HUDEP-2 (cell line): ENCODE measurements around the gene CYP27A1.
"Not testable (repeated sequence)": the region's sequence is repeated elsewhere in the genome, so short reads cannot be mapped to it uniquely, and the experiment has no call there.

Experiments used
- DNase-seq, 76 experiments: peaks; one replicate each; lab custom pipeline; 2025; ENCODE audit not compliant: unreplicated experiment in 76 of 76; lab: John Stamatoyannopoulos, UW

Gene CYP27A1

DNA sequence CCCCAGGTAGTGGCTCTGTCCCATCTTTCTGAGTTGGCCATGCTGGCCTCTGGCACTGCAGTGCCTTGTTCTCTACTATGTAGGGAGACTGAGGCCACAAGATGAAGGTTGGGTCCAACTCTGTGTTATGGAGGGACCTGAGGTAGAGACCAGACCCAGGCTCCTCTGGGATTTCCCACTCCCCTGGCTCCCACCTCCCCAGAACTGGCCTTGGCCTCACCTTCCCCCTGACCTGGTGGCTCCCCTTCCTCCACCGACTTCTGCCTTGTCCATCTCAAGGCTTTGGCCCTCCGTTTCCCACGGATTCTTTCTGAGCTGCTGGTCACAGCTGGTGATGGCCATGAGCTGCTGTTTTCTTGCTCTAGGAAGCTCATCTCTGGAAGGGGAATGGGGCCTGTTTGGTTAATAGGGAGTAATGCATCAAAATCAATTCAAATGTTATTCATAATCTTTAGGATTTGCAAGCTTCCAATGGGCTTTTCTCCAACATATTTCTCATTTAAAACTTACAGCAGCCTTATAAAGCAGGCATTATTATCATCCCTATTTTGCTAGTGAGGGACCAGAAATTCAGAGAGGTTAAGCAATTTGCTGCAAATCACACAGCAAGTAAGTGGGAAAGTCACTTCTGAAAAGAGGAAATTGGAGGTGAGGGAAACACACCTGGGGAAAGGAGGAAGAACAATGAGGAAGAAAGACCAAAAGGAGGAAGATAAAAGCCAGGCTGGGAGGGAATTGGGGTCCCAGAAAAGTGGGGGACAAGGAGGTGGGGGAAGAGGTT lies 48.8 kb downstream of the CYP27A1 start:
- DNase-seq: no peak

DNA sequence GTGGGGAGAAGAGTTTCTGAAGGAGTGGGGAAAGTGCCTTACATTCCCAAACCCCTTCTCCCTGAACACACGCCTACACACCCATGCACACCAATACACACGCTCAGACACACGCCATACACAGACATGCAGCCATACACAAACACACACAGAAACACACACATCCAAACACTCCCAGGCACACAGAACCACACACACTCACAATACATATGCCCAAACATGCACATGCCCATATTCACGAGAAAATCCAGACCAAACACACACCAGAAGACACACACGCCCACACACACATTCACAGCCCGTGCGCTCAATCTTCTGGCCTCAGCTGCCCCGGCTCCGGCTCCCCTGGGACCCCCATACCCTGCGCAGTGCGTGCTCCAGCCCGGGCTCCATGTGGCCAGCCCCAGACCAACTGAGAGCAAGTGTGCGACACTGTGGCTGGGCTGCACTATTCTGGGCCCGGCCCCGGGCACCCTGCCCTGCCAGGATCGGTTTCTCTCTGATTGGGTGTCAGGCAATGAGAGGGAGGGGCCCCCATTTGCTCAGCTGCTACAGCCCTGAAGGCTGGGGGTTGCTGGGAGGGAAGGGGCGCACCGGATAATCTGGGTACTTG lies 49.5 kb downstream of the CYP27A1 start, which contains the start of gene PRKAG3:
Gene PRKAG3, minus strand, starts transcription at position 426 of the 613 bp plus-strand sequence.
- no peak for DNase-seq

DNA sequence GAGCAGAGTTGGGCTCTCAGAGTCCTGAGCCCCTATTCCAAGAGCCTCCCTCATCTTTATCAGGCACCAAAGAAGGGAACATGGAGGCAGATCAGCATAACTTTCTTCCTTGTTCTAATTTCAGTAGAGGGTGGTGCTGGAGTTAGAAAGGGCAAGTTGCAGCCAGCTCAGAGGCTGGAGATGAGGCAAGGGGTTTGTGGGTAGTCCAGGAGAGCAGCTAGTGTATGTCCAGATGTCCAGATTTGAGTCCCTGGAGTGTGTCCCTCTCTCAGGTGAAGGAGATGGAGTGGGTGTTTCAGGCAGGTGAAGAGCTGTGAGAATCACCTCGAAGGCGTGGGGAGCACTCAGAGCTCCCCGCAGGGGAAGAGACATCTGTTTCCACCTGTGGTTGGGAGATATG lies 50.1 kb downstream of the CYP27A1 start:
- no peak for DNase-seq

DNA sequence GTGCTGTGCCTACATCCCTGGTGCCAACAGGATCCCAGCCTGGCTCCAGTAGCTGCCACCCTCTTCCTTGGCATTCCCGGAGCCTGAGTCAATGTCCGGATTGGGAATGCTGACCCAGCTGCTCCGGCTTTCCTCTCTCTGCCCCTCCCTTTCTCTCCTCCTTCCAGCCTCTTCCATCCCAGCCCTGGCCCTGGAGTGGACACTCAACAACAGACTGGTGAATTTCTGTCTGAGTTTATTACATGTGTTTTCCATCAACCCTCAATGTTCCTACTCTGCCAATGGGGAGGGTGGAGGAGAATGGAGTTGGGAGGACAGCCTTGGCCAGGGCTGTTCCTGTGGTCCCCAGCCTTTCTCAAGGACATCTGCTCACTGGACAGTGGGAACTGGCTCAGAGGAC lies 50.6 kb downstream of the CYP27A1 start:
- DNase-seq: no peak

DNA sequence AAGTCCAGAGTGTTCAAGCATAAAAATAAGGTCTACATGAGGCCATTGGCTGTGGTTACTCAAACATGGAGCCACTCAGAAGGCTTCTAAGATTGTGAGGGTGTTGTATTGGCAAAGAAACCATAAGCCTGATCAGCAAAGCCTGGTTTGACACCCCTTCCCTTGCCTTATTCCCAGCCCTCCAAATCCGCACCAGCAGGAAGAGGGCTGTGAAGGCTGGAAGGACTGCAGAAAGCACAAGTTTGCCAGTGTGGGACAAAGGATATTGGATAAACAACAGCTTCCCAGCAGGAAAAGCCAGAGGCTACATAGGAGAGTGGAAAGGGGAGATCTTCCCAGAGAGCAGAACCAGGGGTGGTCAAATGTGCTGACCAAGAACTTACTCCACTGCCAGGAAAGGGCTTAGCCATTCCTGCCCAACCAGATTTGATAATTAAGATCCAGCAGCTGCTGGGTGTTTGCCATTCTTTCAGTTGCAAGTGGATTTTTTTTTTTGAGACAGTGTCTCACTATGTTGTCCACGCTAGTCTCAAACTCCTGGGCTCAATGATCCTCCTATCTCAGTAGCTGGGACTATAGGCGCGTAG lies 51.2 kb downstream of the CYP27A1 start:
- DNase-seq: no peak

DNA sequence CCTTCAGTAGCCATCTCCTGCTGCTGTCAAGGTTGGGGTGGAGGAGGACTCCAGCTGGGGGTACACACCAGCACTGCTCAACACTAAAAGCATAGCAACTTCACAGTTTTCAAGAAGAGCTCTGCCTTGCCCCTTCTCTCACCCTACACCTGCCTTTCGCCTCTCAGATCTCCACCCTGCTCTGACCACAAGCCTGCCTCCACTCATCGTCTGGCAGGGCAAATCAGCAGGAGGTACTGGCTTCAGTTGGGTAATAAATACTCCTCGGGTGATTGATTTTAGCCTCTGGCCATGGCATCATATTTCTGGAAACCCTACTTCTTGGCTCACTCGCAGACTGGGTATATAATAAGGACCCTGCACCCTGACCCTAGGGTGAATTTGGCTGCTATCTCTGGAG lies 52.7 kb downstream of the CYP27A1 start:
- DNase-seq: no peak

DNA sequence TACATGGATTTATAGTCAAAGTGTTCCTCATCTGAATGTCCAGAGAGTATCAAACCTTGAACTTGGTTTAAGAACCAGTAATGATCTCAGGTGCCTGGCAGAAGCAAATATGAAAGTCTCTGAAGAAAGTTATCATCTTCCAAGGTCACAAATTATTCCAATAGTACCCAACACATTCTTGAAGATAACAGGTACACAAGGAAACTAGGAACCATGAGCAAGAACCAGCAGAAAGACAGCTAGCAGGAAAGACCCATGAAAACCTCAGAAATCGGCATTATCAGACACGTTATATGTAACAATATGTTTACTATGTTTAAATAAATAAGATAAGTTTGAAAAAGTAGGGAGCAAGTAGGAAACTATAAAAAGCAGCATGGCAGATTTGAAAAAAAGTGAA lies 55.5 kb downstream of the CYP27A1 start:
- DNase-seq: no peak

DNA sequence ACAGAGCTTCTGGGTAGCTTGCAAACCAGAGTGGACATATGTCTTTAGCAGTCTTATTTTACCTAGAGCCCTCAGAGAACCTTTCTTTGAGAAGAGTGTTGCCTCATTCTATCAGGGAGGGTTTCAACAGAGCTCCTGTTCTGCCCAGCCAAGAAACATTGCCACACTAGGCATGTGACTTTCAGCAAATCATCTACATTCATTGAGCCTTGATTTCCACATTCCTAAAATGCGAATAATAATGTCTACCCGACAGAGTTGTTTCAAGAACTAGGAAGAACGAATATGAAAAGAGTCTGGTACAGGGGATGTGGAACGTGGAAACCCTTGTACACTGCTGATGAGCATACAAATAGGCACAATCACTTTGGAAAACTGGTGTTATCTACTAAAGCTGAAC lies 57.5 kb downstream of the CYP27A1 start:
- DNase-seq: no peak

DNA sequence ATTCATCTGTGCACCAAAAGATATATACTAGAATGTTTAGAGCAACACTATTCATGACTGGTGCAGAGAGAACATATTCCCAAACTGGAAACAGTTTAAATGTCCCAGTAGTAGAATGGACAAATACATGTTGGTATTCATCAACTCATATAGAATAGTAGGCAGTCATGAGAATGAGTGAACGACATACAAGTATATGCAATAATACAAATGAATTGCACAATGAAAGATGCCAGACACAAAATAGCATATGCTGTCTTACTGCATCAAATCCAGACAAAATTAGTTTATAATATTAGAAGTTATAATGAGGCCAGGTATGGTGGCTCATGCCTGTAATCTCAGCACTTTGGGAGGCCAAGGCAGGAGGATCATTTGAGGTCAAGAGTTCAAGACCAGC lies 57.9 kb downstream of the CYP27A1 start:
- no peak for DNase-seq

DNA sequence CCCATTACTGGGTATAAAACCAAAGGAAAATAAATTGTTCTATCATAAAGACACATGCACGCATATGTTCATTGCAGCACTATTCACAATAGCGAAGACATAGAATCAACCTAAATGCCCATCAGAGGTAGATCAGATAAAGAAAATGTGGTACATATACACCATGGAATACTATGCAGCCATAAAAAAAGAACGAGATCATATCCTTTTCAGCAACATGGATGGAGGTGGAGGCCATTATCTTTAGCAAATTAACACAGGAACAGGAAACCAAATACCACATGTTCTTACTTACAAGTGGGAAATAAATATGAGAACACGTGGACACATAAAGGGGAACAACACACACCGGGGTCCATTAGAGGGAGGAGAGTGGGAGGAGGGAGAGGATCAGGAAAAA lies 62.4 kb downstream of the CYP27A1 start:
- not testable (repeated sequence) for DNase-seq

DNA sequence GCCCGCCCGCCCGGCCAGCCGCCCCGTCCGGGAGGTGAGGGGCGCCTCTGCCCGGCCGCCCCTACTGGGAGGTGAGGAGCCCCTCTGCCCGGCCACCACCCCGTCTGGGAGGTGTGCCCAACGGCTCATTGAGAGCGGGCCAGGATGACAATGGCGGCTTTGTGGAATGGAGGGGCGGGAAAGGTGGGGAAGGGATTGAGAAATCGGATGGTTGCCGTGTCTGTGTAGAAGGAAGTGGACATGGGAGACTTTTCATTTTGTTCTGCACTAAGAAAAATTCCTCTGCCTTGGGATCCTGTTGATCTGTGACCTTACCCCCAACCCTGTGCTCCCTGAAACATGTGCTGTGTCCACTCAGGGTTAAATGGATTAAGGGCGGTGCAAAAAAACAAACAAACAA lies 65.0 kb downstream of the CYP27A1 start:
- not testable (repeated sequence) for DNase-seq

DNA sequence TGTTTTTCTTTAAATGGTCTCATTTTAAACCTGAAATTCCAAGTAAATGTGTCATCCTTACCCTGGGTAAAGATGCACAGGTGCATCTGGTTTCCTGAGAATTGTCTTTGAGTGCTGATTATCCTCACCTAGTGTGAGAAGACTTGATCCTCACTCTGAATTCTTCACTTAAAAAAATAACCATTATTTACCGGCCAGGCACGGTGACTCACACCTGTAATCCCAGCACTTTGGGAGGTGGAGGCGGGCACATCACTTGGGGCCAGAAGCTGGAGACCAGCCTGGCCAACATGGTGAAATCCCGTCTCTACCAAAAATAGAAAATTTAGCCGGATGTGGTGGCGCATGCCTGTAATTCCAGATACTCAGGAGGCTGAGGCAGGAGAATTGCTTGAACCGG lies 67.8 kb downstream of the CYP27A1 start:
- no peak for DNase-seq

DNA sequence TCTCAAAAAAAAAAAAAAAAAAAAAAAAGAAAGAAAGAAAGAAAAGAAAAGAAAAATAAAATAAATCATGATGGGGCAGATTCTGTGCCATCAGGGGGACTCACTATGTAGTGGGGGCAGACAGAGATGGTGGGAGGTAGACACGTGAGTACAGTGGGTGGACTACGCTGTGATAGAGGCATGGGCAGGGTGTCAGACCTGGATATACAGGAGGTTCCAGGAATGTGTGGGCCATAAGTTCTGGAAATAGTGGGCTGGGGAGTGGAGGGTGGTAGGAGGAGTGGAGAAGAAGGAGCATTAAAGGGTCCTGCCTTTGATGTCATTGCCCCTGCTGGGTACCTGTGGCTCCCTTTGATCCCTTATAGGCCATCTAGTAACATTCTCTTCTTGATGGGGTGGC lies 68.8 kb downstream of the CYP27A1 start:
- no peak for DNase-seq

DNA sequence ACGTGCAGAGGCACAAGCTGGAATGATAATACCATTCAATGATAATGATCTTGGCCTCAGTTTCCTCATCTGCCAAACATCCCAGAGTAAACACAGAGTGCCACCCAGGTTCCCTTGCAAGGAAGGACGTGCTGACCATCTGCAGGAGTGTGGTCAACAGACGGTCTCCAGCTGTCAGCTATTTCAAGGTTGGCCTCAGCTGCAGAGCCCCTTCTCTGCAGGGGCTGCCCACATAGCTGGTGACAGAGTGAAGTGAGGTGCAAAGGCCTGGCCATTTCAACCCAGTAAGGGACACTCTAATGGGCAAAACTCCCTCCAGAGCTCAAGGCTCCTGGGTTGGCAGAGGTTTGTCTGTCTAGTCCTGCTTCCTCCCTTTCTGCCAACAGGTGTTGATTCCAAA lies 69.3 kb downstream of the CYP27A1 start:
- no peak for DNase-seq

DNA sequence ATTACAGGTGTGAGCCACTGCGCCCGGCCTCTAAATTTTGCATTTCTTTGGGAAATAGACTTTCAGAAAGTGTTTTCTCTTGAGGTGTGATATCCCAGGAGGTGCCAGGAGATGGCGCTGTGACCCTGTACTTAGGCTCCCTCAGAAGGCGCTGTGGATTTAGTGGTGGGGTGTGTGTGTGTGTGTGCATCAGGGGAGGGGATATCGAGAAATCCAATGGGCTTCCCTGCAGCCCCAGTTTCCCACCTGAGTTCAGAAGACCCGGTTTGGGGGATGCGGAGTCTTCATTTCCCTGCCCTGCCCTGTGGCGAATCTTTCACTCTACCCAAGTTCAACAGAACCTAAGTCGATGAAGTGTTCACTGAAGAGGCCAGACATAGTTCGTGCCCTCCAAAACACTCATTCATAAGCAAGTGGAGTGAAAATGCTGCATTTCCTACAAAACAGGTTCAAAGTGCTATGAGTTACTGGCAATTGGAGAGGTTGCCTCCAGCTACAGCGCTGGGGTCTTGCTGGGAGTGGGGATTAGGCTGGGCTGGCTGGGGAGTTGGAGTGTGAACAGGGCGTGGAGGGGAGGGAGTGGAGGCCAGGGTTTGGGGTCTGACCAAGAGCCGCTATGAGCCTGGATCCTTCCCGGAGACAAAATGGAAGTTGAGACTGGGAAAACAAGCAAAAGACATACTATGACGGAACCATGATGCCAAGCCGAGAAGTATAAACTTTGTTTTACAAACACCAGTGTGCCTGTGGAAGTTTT lies 71.1 kb downstream of the CYP27A1 start:
- peak in 40 of 76 experiments; percentile 5 to 56 (median 26) for DNase-seq

DNA sequence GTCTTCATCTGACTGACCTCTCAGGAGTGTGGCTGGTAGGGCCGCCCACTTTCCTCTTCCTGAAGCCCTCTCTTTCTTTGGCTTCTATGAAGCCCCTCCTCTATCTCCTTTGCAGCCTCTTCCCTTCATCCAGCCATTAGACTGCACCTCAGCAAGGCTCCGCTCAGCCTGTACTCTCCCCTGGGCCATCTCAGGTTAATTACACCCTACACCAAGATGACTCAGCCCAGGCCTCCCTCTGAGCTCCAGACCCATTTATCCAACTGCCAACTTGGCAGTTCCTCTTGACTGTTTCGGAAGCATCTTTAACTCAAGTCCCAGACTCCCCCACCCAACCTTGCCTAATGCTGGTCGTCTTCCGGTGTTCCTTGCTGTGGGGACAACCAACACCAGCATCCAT lies 71.8 kb downstream of the CYP27A1 start:
- peak in 4 of 76 experiments; percentile 7 to 26 (median 8) for DNase-seq

DNA sequence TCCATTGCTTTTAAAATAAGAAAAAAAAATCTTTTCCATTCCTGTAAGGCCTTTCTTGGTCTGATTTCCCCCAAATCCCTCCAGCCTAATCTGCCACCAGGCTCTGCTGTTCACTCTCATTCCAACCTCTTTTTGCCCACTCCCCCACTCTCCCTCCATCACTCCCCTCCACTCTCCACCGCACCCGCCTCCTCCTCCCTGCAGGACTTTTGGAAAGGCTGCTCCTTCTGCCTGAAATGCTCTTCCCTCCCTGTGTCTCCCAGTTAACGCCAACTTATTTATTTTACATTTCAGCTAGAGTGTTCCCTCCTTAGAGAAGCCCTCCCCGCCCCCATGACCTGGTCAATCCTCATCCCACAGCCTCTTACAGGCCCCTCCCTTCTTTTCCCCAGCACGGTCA lies 72.9 kb downstream of the CYP27A1 start:
- DNase-seq: no peak

DNA sequence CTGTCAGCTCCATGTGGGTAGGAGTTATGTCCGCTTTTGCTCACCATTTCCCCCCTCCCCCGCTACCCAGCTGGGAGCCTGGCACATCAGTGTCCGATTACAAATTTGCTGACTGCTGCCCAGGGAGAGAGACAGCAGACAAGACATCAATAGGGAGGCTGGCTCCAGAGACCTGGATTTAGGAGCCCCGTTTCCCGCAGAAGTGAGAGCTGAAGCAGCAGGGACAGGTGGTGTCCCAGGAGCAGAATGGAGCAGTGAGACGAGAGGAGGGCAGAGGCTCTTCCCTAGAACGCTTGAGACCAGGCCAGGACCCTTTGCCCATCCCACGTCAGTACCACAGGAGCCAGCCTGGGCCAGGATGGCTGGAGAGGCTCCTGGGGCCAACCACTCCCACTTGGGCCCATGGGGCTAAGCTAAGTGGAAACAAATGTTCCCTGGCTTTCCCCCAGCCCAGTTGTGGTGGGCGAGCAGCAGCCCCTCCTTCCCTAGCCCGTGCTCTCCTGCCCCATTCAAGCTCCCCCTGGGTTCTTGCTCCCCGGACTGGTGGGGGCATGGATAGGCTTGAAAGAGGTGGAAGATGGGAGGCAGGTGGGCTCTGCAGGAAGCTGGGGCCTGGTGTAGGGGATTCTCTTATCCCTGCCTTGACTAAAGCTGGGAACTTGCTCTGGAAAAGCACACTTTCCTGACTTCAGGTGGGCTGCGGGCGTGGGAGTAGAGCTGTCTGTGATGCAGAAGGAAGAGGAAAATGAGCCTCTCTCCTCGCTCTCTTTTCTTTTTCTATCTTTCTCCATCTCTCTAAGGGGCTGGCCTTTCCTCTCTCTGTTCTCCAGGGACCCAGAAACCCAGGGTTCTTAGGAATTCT lies 73.6 kb downstream of the CYP27A1 start:
- no peak for DNase-seq

DNA sequence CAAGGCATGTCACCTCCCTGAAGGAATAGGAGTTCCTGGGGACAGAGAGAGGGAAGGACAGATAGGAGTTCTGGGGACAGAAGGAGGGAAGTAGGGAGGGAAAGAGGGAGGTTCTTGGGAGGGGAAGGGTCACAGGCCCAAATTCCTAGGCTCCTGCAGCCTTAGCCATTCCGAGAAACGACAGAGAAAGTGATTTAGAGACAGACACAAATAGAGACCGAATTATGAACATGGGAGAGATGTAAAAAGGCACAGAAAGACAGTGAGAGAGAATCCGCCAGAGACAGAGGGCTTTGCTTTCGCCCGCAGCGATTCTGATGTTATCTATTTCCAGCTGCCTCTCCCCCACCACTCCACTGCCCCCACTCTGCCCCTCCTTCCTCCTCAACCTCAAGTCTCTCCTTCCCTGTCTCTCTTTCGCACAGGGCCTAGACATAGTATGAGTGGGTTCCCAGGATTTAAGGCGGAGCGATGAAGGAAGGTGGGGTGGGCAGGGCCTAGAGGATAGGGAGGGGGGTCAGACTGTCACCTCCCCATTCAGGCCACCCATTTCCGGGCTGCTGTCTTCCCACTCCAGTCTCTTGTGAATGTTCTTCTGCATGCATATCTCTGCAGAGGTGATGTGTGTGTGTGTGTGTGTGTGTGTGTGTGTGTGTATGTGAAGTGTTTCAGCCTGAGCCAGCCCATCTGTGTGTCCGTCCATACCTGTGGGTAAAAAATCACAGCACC lies 74.4 kb downstream of the CYP27A1 start:
- DNase-seq: no peak

DNA sequence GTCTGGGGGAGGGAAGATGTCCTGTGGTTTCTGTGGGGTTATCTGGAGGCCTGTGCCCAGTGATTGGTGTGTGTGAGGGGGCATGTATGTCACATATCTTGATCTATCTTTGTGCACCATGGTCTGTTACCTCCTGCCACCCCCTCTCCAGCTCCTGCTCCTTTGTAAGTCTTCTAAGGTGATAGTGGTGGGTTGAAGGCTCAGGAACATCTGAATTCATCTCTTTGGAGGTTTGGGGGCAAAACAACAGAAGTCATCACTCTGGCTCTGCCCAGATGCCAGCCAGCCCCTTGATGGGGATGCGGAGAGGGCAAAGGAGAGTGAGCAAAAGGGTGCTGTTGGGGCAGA lies 74.9 kb downstream of the CYP27A1 start:
- DNase-seq: no peak
